ENCODE data around the gene LGALS9.
"Not testable (repeated sequence)": the region's sequence is repeated elsewhere in the genome, so short reads cannot be mapped to it uniquely, and the experiment has no call there.

Gene LGALS9

DNA sequence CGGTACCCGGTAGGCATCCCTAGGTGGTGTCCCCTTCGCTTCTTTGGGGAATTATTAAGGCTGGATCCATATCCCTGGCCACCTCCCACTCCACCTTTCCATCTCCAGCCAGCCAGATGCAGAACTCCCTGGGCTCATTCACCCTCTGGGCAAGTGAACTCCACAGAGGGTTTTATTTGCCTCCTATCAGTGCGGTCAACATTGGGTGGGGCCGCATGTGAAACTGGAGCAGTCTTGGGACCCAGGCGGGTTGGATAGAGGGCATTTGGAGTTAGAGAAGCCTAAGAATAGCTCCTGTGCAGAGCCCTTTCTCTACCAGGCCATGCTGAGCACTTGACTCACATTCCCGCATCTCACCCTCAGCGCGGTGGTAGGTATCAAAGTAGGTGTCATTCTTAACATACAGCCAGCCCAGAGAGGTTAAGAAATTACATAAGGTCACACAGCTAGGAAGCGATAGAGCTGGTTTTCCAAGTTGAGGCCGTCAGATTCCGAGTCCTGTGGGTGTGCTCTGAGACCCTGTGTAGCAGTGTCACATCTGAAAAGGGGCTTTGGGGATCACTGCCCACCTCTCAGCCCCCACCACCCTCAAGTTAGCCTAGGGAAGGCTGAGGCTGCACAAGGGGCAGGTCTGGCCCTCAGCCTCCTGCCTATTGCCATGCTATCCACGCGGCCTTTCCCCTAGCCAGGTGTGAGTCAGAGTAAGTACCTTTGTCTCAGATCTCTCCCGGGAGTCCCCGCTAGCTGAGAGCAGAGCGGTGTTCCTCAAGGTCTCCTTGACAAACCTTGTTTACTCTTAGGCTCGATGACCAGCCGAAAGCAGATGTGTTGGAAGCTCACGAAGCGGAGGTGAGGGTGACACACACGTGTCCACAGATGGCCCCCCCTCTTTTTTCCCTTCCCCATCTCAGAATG is 26.9 kb upstream of the LGALS9 start:
- DNase-seq, result no peak

DNA sequence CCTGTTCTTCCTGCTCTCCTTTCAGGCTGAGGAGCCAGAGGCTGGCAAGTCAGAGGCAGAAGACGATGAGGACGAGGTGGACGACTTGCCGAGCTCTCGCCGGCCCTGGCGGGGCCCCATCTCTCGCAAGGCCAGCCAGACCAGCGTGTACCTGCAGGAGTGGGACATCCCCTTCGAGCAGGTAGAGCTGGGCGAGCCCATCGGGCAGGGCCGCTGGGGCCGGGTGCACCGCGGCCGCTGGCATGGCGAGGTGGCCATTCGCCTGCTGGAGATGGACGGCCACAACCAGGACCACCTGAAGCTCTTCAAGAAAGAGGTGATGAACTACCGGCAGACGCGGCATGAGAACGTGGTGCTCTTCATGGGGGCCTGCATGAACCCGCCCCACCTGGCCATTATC is 25.6 kb upstream of the LGALS9 start:
- DNase-seq, result no peak

DNA sequence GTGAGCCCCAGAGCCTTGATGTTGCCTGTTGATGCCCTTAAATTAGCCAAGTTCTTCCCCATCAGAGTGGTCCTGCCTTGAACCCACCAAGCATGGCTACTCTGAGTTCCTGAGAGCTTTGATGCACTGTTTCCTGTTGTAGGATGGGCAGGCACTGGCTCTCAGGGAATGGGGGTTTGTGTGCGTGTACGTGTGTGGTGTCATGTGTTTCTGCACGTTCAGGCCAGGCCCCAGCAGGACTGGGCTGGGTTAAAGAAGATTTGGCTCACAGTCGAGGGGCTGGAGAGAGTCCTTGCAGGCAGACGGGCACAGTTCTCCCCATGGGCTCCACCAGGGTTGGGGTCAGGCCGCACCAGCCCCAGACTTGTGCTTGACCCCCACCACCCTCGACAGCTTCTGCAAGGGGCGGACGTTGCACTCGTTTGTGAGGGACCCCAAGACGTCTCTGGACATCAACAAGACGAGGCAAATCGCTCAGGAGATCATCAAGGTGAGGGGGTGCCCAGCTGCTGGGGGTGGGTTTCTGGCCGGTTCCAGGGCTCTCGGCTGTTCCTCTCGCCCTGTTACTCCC is 23.4 kb upstream of the LGALS9 start:
- DNase-seq, result no peak

DNA sequence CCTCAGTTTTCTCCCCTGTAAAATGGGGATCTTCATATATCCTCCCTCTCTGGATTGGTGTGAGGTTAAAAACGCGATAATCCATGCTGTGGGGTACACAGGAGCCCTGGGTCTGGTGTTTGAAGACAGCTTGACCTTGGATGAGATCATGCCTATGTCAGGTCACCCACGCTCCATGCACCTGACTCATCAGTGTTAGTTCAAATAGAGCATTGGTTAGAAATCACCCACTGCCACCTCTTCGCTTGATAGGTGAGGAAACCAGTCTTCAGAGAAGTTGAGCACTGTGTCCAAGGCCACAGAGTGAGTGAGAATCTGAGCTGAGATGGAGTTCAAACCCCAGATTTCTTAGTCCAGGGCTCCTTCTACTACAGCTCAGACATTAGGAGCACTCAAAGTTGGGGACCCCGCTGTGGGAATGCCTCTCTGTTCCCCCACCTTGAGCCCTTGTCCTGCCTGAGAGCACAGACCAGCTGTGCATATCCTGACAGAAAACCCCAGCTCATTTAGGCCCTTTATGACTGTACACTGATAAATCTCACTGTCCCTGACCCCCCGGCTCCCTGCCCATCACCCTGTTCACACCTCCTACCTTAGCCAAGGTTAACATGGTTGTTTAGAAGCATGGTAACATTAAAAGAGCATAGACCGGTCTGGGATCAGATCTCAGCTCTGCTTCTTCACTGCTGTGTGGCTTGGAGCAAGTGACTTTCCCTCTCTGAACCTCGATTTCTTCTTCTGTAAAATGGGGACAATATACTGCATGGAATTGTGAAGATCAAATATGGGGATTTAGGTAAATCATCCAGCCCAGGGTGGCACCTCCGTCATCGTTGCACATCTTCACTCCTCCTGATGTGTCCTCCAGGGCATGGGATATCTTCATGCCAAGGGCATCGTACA is 22.4 kb upstream of the LGALS9 start:
- DNase-seq, result no peak

DNA sequence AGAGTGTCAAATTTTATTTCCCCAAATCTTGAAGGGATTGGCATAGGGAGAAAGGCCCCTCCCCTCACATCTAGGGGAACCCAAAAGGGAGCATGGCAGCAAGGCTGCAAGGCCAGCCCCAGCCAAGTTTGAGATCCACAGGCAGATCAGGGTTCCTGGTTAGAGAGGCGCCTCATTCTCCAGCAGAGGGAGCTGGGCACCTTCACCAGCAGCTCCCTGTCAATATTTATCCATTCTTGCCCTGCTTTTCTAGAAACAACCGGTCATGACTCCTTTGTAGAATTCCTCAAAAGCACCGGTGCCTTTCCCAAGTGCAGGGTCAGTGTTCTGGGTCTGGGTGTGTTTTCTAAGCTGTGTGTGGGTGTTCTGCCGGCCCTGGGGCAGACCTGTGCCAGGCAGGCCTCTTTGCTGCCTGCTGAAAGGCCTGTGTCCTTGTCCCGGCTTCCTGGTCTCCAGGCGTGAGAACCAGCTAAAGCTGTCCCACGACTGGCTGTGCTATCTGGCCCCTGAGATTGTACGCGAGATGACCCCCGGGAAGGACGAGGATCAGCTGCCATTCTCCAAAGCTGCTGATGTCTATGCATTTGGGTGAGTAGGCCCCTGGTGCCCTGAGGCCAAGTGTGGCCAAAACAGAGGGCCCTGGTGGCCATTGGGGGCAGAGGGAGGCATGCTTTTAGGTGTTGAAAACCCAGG is 21.2 kb upstream of the LGALS9 start:
- DNase-seq, result no peak

DNA sequence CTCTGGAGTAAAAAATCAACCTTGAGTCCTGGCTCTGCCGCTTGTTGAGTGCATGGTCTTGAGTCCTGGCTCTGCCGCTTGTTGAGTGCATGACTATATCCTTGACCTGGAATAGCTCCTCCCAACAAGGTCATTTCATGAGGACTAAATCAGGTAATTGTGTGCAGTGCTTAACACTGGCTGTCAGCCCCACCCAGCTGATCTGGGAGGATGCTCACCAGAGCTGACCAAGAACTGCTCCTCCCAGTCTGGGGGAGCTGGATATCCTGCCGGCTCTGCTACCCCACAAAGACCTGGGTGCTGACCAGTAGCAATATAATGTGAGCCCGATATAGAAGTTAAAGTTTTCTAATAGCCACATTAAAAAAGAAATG is 20.7 kb upstream of the LGALS9 start:
- DNase-seq, result no peak

DNA sequence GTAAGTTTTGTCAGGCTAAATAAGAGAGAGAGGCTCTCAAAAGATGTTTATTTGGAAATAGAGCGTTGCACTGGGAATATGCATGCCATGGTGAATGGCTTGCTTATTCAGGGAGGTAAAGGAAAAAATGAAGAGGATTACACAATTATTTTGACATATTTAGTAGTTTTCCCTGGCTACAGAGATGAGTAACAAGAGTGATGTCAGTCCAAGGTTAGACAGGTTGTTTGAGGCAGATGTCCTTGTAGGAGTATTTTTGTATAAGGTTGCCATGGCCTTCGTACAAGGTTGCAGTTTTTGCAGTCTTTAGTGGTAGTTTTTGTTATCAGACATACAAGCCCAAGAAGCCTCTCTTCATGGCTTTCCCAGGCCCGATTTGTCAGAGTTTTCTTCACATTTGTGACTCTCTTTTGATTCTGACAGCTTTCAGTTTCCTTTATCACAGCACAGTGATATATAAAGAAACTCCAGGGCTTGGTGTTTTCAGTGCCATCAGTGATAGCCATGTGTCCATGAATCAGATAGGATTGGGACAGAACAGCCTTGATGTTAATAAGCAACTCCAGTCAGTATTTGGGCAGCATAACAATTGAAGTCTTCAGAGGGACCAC is 18.7 kb upstream of the LGALS9 start:
- no peak for DNase-seq

DNA sequence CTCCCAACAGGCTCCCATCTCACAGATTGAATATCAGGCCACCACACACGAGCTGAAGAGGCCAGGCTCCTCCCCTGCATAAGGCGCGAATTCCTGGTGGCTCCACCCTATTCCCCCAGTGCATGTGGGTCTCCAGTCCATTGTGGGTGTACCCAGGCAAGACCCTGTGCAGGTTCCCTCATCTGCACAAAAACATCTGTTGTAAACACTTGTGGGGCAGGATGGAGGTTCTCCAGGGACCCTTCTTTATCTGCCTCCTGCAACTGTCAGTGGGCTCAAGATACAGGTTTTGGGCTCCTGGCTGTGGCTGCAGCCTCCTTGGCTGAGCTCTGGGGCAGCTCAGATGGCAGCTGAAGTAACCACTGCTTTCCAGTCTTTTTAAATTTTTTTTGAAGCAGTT is 17.6 kb upstream of the LGALS9 start:
- DNase-seq, result no peak

DNA sequence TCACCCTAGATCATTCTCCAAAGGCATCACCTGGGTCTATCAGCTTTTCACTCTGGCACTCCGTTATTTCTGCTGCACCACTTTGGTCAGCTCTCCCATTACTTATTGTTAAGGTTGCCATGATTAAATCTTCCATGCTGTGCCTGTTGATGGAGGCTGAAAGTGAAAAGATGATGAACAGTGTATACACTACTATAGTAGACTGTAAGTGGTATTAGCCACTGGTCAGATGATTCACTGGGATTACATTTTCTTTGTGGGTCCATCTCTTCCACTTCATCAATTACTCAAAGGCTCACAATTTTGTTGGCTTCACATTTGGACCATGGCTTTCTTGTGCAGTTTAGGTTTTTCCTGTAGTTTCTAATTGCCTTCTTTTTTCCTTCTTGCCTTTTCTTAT is 15.9 kb upstream of the LGALS9 start:
- no peak for DNase-seq

DNA sequence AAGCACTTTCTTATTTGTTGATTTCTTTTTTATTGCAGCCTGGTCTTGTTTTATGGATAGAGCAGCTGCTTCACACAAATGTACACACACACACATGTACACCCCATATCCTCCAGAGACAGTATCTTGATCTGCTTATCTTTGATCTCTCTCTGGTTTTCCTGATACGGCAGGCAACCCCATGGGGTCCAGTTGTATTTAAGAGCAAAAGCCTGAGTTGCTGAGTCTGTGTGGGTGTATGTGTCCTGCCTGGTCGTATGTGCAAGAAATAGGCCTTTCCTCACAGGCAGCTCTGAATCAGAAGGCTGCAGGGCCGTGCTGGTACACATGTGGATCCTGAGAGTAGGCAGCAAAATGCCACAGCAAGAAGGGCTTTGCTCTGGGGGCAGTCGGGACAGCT is 14.6 kb upstream of the LGALS9 start:
- no peak for DNase-seq

DNA sequence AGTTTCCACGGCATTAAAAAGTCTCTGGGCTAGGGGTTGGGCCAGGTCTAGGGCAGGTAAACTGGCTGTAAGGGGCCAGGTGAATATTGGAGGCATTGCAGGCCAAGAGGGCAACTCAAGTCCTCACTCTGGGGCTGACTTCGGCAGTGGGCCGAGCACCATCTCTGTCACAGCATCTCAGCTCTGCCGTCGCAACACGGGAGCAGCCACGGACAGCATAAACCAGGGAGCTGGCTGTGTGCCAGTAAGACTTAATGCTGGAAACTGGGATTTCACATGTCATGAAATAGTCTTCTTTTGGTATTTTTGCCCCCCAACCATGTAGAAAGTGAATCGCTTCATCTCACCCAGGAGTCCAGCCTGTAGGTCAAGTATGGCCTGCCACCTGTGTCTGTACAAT is 12.6 kb upstream of the LGALS9 start:
- no peak for DNase-seq

DNA sequence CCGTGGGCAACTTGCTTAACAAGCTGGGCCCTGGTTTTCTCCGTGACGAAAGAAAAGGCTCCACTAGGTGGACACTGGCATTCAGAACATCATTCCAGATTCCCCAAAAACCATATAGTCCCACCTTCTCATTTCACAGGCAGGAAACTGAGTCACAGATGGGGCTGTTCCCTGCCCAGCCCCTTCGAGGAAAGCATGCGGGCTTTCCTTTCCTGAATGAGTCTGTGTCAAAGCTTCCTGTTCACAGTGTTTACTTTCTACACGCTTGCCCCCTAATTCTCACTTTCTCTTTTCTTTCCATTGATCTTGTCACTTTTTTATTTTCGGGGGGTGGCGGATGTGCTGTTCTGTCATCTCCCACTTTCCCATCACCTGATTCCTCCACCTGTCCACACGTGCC is 10.3 kb upstream of the LGALS9 start:
- DNase-seq, result no peak

DNA sequence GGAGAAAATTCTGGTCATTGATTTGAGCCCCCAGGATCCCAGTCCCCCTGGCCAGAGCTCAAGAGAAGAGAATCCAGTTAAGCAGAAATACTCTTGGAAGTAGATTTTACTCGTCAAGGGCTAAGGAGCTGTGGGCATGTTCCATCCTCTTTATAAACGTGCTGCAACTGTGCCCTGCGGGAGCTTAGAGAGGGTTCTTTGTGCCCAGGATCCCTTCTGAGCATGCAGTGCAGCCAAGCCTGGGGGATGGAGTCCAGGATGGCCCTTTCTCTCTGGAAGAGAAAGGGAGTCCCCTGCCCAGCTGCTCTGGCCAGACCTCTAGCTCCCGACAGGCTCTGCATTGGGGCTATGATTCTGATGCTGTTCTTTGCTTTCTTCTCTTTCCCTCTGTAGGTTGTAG is 9.5 kb upstream of the LGALS9 start:
- no peak for DNase-seq

DNA sequence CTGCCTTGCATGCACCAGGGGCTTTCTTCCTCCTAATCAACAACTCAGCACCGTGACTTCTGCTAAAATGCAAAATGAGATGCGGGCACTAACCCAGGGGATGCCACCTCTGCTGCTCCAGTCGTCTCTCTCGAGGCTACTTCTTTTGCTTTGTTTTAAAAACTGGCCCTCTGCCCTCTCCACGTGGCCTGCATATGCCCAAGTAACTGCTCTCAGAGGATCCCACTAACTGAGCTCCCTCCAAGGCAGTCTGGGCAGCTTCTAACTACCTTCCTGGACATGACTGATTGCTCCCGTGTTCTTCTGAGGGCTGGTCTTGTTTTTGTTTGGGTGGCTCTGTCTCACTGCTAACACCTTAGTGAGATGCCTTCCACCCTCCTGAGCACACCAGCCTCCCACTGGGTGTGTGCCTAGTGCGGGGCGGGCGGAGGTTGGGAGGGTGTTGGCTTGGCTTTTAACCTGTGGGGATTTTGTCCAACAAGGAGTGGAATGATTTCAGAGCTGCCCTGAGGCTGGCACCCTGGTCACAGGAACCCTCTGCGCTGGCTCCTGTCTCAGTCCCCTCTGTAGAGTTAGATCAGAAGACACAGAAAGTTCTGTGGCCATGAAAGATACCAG is 8.9 kb upstream of the LGALS9 start:
- DNase-seq, result no peak

DNA sequence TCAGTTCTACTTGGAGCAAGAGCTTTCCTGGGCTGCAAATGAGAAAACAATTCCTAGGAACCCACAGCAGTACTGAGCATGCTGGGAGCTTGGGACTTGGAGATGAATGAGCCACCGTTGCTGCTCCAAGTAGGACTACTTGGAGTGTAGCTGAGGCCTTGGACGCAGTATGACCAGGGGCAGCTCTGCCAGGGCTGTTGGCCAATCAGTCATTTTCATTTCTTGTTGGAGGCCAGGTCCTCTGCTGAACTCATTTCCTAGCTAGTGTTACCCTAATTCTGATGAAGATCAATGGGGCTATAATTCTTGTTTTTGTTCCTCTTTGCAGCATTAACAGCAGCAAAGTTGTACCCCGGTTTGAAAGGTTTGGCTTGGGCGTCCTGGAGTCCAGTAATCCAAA is 8.0 kb upstream of the LGALS9 start:
- no peak for DNase-seq

DNA sequence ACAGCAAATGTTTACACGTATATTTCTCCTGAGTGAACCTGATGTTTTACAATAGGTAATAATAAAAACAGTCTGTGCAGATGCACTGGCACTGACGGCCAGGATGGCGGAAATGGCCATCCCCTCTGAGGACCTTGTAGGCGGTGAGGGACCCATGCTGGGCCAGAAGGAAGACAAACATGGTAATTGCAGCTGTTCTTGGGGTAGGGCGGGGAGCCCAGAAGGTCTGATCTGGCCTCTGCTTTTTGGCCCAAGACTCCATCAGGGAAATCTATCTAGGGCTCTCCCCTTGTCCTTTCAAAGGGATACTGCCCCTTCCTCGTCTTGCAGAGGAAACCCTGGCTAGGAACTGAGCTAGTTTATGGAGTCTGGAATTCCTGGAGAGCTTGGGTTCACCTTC is 7.4 kb upstream of the LGALS9 start:
- no peak for DNase-seq

DNA sequence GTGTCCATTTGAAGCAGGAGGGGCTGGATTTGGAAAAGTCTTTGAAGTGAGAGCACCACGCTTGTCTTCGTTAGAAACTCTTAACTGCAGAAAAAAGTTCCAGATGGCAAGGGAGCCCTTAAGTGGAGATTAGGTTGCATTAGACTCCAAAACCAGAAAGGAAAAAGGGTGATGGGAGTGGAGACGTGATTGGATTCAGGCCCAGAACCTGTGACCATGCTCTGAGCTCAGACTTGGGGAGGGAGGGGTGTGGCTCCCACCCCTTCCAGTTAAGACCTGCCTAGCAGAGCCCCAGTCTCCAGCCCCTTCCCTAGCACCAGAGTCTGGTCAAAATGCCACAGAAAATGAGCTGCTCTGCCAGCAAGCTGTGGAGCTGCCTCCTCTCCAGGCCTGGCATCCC is 6.4 kb upstream of the LGALS9 start:
- no peak for DNase-seq

DNA sequence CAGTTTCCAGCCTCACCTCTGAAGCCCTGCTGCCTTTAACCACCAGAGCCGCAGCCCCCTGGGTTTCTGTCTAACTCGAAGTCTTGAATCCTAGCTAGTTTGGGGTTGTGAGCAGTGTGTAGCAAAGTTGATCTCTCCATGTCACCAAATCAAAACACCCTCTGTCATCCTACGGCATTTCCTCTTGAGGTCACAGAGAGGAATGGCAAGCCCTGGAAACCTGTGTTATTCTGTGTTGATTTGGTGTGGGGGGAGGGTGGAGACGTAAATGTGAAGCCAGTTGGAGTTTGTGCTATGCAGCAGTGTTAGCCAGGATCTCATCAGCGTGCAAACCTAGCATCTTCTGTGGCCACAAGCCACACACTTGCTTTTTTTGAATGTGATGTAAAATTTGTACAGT is 5.1 kb upstream of the LGALS9 start:
- no peak for DNase-seq

DNA sequence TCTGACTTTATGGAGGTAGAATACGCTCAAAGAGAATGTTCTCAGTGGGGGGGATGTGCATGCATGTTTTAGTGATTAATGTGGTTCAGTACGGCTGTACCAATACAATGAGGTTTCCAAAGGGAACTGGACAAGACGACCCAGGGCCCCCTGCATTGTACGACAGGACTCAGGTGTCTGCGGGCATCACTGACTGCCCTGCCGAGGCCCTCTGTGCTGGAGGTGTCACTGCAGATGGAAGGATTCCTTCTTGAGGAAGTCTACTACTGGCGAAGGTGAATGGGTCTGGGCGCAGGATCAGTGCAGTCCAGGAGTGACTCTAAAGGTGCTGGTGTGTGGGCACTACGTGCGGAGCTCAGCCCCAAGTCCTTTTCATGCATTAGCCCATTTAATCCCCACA is 3.5 kb upstream of the LGALS9 start:
- DNase-seq, result no peak

DNA sequence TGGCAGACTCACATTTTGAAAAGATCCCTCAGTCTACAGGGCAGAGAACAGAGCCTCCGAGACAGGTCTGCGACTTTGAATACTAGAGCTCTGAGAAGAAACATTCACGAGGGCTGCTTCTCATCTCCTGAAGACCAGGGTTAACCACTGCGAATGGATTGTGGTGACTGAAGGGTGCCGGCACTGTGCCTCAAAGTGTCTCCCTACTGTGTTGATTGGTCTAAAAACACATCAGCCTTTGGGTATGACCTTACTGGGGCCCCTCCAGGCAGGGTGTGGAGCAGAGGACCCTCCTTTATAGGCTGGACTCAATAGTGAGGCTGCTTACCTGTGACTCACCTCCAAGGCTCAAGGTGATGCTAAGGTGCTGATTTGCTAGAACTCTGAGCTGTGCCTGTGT is 2.6 kb upstream of the LGALS9 start:
- no peak for DNase-seq

DNA sequence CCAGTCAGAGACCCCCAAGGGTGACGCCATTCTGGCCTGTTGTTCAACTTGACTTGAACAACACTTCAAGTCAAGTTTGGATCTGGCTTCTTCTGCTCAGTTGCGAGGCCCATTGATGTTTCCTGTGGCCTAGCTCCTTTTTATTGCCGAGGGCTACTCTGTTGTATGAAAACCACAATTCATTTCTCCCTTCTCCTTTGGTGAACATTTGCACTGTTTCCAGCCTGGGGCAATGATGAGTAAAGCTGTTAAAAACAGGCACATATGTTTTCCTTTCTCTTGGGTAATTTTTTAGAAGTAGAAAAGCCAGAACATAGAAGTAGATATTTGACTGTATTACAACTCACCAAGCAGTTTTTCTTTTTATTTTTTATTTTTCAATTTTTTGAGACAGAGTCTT is 1.7 kb upstream of the LGALS9 start:
- DNase-seq, result not testable (repeated sequence)

DNA sequence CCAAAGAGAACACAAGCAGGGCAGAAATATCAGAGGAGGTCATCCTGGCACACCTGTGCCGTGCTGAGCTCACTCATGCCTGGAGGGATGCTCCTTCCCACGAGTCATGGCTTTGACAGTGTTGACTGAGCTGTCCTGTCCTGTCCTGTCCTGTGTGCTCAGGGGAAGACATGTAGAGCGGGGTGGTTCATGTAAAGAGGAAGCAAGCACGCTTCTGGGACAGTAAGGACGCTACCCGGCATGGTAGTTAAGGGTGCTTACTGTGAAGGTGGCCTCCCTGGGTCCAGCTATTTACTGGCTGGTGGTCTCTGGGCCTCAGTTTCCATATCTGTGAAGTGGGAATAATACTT is 398 bp downstream of the LGALS9 start:
- no peak for DNase-seq

Data from NCI-H2029 (cell line).